ENCODE results near the gene FHIT. TPM values are rescaled to one million over a fixed set of nuclear protein-coding genes. Genes with fewer than 3 reads are reported as not detected.

Gene FHIT
- total RNA-seq, 2 donors from 2014 or later, result 6.8 to 12.3 TPM

DNA sequence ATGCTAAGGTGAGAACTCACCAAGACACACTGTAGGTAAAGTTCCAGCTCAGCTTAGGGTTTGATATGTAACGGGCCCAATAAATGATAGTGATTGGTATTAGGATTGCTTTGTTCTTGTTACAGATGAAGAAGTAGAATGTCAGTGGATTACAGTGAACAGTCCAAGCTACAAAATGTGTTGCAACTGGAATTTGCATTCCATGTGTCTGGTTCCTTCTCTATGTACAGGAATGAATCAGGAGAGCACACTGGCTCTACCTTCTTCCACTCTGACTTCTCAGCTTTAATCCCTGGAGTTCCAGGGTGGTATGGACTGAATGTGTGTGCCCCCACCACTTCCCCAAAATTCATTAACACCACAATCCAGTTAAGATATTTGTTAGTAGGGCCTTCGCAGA is 1471.0 kb downstream of the FHIT start:
- Mint-ChIP-seq H3K9me3 (no peaks in the 10 kb centered on the region), H3K27me3 (ENCODE audit: insufficient read depth) (no peaks in the 10 kb centered on the region), H3K27ac (no peak overlapping the region), H3K36me3 (ENCODE audit: low read depth) (no peaks in the 10 kb centered on the region), H3K4me3 (no peak overlapping the region), H3K4me1 (peaks cover 3% of the 10 kb centered on the region)
- no peak for DNase-seq
- Histone ChIP-seq H3K9me3 (ENCODE audit: control insufficient read depth, low read length) (no peaks in the 10 kb centered on the region), H3K4me1 (ENCODE audit: control insufficient read depth, insufficient read depth, low read length) (no peaks in the 10 kb centered on the region), H3K27me3 (ENCODE audit: control insufficient read depth, insufficient read depth, low read length, poor library complexity, severe bottlenecking) (no peaks in the 10 kb centered on the region), H3K36me3 (ENCODE audit: control insufficient read depth, insufficient read depth, low read length) (no peaks in the 10 kb centered on the region), H3K9ac (ENCODE audit: extremely low read depth, low read length, poor library complexity, severe bottlenecking) (no peak overlapping the region), H3K27ac (ENCODE audit: low read depth, low read length) (no peak overlapping the region), H3K4me3 (ENCODE audit: low read length) (no peak overlapping the region)
- 94 to 100% methylated on average over 1 to 2 of the region's 2 CpGs for WGBS, 2 experiments (ENCODE audit: insufficient coverage in 1 of 2, insufficient read length in 1 of 2)
- TF ChIP-seq, protein P1, sequence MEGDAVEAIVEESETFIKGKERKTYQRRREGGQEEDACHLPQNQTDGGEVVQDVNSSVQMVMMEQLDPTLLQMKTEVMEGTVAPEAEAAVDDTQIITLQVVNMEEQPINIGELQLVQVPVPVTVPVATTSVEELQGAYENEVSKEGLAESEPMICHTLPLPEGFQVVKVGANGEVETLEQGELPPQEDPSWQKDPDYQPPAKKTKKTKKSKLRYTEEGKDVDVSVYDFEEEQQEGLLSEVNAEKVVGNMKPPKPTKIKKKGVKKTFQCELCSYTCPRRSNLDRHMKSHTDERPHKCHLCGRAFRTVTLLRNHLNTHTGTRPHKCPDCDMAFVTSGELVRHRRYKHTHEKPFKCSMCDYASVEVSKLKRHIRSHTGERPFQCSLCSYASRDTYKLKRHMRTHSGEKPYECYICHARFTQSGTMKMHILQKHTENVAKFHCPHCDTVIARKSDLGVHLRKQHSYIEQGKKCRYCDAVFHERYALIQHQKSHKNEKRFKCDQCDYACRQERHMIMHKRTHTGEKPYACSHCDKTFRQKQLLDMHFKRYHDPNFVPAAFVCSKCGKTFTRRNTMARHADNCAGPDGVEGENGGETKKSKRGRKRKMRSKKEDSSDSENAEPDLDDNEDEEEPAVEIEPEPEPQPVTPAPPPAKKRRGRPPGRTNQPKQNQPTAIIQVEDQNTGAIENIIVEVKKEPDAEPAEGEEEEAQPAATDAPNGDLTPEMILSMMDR (conservative IDR thresholded peaks at IDR 0.05), result no peak

DNA sequence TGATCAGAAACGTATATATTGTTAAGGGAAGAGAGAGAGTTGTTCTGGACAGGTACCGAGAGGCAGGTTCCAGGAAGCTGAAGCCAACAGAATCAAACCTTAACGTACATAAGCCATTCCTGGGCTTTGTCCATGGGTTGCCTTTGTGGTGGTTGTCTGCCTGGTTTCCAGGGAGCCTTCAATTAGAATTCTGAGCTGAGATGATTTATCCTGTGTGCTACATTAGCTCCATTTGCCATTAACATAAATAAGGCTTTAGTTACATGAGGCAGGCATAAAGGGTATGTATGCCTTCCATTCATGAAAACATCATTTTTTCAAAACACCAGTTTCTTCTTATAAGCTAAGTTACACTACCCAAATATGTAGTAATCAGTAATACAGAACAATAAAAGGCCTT is 1472.0 kb downstream of the FHIT start:
- no peak for DNase-seq
- Mint-ChIP-seq H3K4me1 (peaks cover 3% of the 10 kb centered on the region), H3K27ac (no peak overlapping the region), H3K9me3 (no peaks in the 10 kb centered on the region), H3K36me3 (ENCODE audit: low read depth) (no peaks in the 10 kb centered on the region), H3K4me3 (no peak overlapping the region), H3K27me3 (ENCODE audit: insufficient read depth) (no peaks in the 10 kb centered on the region)
- whole genome bisulfite sequencing, 2 experiments (ENCODE audit: insufficient coverage in 1 of 2, insufficient read length in 1 of 2), result 92 to 100% methylated on average over 1 to 3 of the region's 3 CpGs
- H3K9ac ChIP-seq (ENCODE audit: extremely low read depth, low read length, poor library complexity, severe bottlenecking), result no peak overlapping the region
- H3K9me3 ChIP-seq (ENCODE audit: control insufficient read depth, low read length), result no peaks in the 10 kb centered on the region
- TF ChIP-seq, protein P1 (conservative IDR thresholded peaks at IDR 0.05), result no peak
- no peak overlapping the region for H3K27ac ChIP-seq (ENCODE audit: low read depth, low read length)
- no peak overlapping the region for H3K4me3 ChIP-seq (ENCODE audit: low read length)
- H3K4me1 ChIP-seq (ENCODE audit: control insufficient read depth, insufficient read depth, low read length), result no peaks in the 10 kb centered on the region
- H3K36me3 ChIP-seq (ENCODE audit: control insufficient read depth, insufficient read depth, low read length), result no peaks in the 10 kb centered on the region
- no peaks in the 10 kb centered on the region for H3K27me3 ChIP-seq (ENCODE audit: control insufficient read depth, insufficient read depth, low read length, poor library complexity, severe bottlenecking)

DNA sequence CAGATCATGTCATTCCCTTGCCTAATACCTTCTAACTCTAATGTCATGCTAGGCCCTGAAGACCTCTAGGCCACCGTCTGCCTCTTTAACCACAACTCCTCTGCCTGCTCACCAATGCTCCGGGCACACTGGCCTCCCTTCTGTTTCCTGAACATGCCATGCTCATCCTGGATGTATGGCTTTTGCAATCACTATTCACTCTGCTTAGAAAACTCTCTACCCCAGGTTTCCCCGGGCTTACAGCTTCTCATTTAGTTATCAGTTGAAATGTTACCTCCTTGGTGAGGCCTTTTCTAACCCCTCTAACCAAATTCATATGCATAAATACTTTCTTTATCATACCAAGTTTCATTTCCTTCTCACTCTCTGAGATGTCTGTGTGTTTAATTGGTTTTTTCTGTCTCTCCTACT is 1473.6 kb downstream of the FHIT start:
- Histone ChIP-seq H3K4me1 (ENCODE audit: control insufficient read depth, insufficient read depth, low read length) (no peaks in the 10 kb centered on the region), H3K27me3 (ENCODE audit: control insufficient read depth, insufficient read depth, low read length, poor library complexity, severe bottlenecking) (no peaks in the 10 kb centered on the region), H3K9me3 (ENCODE audit: control insufficient read depth, low read length) (no peaks in the 10 kb centered on the region), H3K4me3 (ENCODE audit: low read length) (no peak overlapping the region), H3K27ac (ENCODE audit: low read depth, low read length) (no peak overlapping the region), H3K36me3 (ENCODE audit: control insufficient read depth, insufficient read depth, low read length) (no peaks in the 10 kb centered on the region), H3K9ac (ENCODE audit: extremely low read depth, low read length, poor library complexity, severe bottlenecking) (no peak overlapping the region)
- H3K27me3 Mint-ChIP-seq (ENCODE audit: insufficient read depth), result no peaks in the 10 kb centered on the region
- H3K9me3 Mint-ChIP-seq, result no peaks in the 10 kb centered on the region
- no peak overlapping the region for H3K27ac Mint-ChIP-seq
- 93 to 100% methylated on average over 1 to 3 of the region's 3 CpGs for WGBS, 2 experiments (ENCODE audit: insufficient coverage in 1 of 2, insufficient read length in 1 of 2)
- no peaks in the 10 kb centered on the region for H3K4me1 Mint-ChIP-seq
- no peaks in the 10 kb centered on the region for H3K36me3 Mint-ChIP-seq (ENCODE audit: low read depth)
- DNase-seq, result no peak
- TF ChIP-seq, protein P1 (conservative IDR thresholded peaks at IDR 0.05), result no peak
- no peak overlapping the region for H3K4me3 Mint-ChIP-seq
